BJ (cell line): ENCODE results near the gene ORAI1. TPM values are rescaled to one million over a fixed set of nuclear protein-coding genes. Genes with fewer than 3 reads are reported as not detected.

Source experiments
- CTCF ChIA-PET: fragments of 350-600 bp; formaldehyde crosslinking; extraction: SDS; loops from one replicate; lab custom pipeline; 2021; ENCODE audit warnings: antibody characterized with exemption, inconsistent platforms; lab: Yijun Ruan, JAX
- POLR2A ChIA-PET: fragments of 300-600 bp; sonication (Branson Sonifier 250); formaldehyde crosslinking; extraction: SDS; loops from one replicate; lab custom pipeline; 2021; ENCODE audit warnings: antibody characterized with exemption; lab: Charles Lee
- DNase-seq: peaks from one replicate; pipeline ENCODE4 v3.0.0-alpha.2; 2011; ENCODE audit warnings: low read depth
- H3K27me3 ChIP-seq: 2 replicates; pipeline ENCODE4 v1.6.0; 2011; ENCODE audit warnings: low read length; ENCODE audit not compliant: control insufficient read depth, insufficient read depth
- H3K36me3 ChIP-seq: 2 replicates; pipeline ENCODE4 v1.5.1; 2011; ENCODE audit warnings: low read length; ENCODE audit not compliant: control insufficient read depth, insufficient read depth
- H3K4me3 ChIP-seq: 2 replicates; pipeline ENCODE4 v1.5.1; 2011; ENCODE audit warnings: low read depth, mild to moderate bottlenecking, control low read depth, low read length
- polyA plus RNA-seq: library from polyadenylated mRNA; depleted of rRNA; stranded (reverse); fragments of >200 nt; gene quantifications from 2 replicates; pipeline ENCODE4 v1.2.3, GENCODE V29; 2011
- TF ChIP-seq, protein P1 (sequence below): IDR thresholded peaks from 2 replicates; pipeline ENCODE4 v1.5.1; 2011; ENCODE audit warnings: low read depth, mild to moderate bottlenecking, control low read depth, inconsistent platforms, low read length, moderate library complexity; ENCODE audit not compliant: insufficient read depth

Gene ORAI1
- polyA plus RNA-seq, 1 experiment: 28.3 TPM

DNA sequence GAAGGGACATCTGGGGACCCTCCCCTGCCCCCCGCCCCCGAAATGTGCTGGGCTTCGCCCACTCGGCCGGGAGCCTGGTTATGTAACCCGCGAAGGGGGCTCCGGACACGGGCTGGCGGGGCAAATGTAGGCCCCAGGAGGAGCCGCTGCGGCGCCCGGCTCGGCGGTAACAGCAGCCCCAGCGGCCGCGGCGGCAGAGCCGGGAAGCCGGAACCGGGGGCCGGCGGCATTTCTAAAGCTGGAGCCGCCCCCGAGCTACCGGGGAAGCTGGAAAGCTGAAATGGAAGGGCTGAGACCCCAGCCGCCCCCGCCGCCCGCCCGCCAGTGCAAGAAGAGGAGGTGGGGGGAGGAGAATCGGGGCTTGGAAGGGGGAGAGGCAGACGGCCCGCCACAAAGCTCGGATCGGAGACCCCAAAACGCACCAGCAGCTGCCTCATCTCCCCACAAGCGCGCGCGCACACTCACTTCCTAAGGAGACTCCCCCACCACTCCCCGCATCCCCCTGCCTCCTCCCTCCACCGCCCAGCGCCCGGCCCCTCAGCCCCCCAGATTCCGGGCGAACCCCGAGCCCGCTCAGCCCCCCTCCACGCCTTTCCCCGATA lies 47.0 kb upstream of the ORAI1 start:
- no peaks in the 10 kb centered on the region; the same call in 1 of the 2 replicates for H3K36me3 ChIP-seq
- CTCF ChIA-PET: interaction anchor here (0.7 to 1.4 kb wide), 4 partner anchors 25 to 78 kb away, joined by 3 to 4 read pairs (median 4); no protein-coding TSS in a partner anchor
- TF ChIP-seq, protein P1, sequence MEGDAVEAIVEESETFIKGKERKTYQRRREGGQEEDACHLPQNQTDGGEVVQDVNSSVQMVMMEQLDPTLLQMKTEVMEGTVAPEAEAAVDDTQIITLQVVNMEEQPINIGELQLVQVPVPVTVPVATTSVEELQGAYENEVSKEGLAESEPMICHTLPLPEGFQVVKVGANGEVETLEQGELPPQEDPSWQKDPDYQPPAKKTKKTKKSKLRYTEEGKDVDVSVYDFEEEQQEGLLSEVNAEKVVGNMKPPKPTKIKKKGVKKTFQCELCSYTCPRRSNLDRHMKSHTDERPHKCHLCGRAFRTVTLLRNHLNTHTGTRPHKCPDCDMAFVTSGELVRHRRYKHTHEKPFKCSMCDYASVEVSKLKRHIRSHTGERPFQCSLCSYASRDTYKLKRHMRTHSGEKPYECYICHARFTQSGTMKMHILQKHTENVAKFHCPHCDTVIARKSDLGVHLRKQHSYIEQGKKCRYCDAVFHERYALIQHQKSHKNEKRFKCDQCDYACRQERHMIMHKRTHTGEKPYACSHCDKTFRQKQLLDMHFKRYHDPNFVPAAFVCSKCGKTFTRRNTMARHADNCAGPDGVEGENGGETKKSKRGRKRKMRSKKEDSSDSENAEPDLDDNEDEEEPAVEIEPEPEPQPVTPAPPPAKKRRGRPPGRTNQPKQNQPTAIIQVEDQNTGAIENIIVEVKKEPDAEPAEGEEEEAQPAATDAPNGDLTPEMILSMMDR: no peak
- DNase-seq: no peak
- no peaks in the 10 kb centered on the region for H3K27me3 ChIP-seq
- POLR2A ChIA-PET: no interaction called here
- H3K4me3 ChIP-seq: peak overlapping the region; percentile 57

DNA sequence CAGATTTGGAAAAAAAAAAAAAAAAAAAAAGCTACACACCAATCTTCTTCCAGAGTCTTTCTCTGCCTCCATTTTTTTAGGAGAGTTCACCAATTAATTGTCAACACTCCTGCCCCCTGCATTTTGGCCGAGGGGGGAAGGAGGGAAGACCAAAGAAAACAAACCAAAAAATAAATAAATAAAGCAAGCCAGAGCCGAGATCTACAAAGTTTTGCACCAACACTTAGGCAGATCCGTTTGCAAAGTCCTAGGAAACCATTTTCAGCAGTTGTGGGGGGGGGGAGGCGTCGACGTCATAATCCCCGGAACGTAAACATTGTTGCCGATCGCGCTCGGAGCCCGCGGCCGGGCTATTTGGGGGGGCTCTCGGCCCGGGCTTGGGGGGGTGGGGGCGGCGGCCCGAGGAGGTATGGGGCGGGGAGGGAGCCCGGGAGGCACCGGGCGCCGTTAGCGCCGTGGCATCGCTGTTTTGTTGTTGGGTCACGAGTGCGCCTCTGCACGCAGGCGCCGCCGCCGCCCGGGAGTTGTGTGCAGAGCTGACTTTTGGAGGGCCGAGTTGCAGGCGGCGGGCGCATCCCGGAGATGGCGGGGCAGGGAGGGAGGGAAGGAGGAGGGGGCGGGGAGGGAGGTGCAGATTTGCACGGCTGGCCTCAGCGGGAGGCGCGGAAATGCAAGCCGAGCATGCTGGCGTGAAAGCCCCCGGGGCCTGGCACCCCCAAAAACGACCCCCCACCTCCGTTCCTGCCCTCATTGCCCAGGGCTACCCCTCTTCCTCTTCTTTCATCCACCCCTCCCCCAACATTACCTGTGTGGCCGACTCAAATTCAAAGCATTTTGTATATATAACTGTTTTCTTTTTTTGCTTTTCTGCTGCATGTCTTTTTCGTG lies 46.1 kb upstream of the ORAI1 start:
- TF ChIP-seq, protein P1: no peak
- Histone ChIP-seq H3K4me3 (peak overlapping the region; percentile 57), H3K36me3 (no peaks in the 10 kb centered on the region), H3K27me3 (no peaks in the 10 kb centered on the region)
- DNase-seq: no peak
- CTCF ChIA-PET: interaction anchor here (0.7 to 1.8 kb wide), 5 partner anchors 28 to 77 kb away, joined by 3 to 18 read pairs (median 4); no protein-coding TSS in a partner anchor
- POLR2A ChIA-PET: no interaction called here

DNA sequence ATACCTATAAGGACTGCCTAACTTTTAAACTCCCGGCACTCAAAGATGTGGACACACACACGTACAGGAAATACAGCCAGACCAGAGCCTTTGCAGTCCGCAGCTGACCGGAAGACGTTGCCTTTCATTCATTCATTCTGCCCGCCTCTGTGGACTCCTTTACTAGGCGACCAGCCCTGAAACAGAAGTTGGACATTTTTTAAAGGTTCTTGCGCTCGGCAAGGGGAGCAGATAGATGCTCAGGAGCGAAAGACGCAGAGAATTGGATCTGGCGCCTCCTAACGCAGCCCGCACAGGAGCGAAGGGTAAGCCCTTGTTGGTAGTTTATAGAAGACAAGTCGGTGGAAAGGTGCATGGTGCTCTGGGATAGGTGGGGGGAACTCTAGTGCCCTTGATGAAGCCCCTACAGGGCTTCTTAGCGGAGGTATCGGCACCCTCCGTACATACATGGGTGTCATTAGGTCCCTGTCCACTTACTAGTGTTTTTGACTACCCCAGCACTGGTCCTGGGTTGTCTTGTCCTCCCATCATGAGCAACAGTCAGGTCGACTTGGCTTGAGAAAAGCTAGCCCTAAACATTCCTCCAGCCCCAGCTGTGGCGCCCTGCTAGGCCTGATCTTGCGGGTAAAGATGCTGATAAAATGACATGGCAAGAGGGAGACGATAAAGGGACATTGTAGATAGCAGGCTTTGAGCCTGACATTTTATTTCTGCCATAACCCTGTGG lies 45.2 kb upstream of the ORAI1 start, which contains the start of gene KDM2B:
KDM2B (minus strand) TSS at position 65 of the 727 bp plus-strand sequence. CDS start 112 bp downstream, outside the sequence.
- H3K27me3 ChIP-seq: no peaks in the 10 kb centered on the region
- ChIA-PET POLR2A (interaction anchor here (0.6 kb wide), 1 partner anchor 121 kb away, joined by 3 read pairs; no protein-coding TSS in a partner anchor), CTCF (interaction anchor here (1.0 to 1.8 kb wide), 3 partner anchors 29 to 42 kb away, joined by 3 to 18 read pairs (median 4); no protein-coding TSS in a partner anchor)
- no peaks in the 10 kb centered on the region for H3K36me3 ChIP-seq
- peak within 1 kb of the TSS; percentile 57 for H3K4me3 ChIP-seq
- DNase-seq: no peak
- TF ChIP-seq, protein P1: no peak

DNA sequence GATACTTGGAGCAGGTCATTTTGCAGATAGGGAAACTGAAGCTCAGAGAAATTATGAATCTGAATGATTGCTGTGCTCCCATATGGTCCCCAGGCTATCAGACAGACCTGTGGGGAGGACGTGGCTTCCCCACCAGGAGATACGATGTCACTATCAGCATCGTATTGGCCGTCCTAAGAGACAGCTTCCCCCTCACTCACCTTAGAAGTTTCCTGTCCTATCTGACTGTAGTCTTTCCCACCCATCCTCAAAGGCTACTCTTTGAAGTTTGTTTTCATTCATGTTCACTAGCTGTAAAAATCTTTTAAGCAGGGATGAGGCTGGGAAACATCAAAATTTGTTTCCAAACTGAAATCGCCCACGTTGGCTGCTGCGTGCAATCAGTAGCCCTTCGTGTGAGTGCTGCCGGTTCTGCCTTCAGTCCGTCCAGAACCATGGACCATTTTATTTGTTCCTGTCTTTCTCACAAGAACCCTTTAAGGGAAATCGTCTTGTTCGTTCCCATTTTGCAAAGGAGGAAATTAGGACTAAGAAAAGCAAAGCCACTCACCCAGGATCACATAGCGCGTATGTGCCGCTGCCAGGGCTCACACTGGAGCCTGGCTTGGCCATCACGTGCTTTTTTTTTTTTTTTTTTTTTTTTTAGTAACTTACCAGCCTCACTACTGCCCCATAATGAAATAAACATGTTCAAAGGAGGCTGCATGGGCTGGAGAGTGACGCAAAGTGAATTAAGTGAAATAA lies 44.5 kb upstream of the ORAI1 start:
- Histone ChIP-seq H3K27me3 (no peaks in the 10 kb centered on the region), H3K4me3 (no peak overlapping the region), H3K36me3 (no peaks in the 10 kb centered on the region)
- TF ChIP-seq, protein P1: peak; percentile 23; the same call in 1 of the 2 replicates
- CTCF ChIA-PET: interaction anchor here (1.4 to 1.8 kb wide), 2 partner anchors 29 to 41 kb away, joined by 3 to 18 read pairs; no protein-coding TSS in a partner anchor
- POLR2A ChIA-PET: interaction anchor here (0.6 kb wide), 1 partner anchor 121 kb away, joined by 3 read pairs; no protein-coding TSS in a partner anchor
- DNase-seq: no peak
